Body of pancreas (tissue), 4 donors: ENCODE measurements around the gene C10orf53.

Source experiments
- CTCF ChIP-seq, 7 experiments: fragments of 450-650 bp in 4 of 7; fragments of 200-600 bp in 3 of 7; sonication (generic) in 3 of 7; IDR thresholded peaks; one replicate each; pipeline ENCODE4 v1.5.1; 2016 to 2019; ENCODE audit warnings: antibody characterized with exemption in 7 of 7
- POLR2A ChIP-seq, 3 donors: fragments of 450-650 bp; IDR thresholded peaks; one replicate each; pipeline ENCODE4 v1.6.1; 2016; ENCODE audit warnings: antibody characterized with exemption in 3 of 3, mild to moderate bottlenecking in 2 of 3

GRCh38 chr10:49647554-49647953 is 31.9 kb upstream of the C10orf53 start:
- no peak for TF ChIP-seq CTCF (IDR thresholded peaks at IDR 0.05)
- TF ChIP-seq POLR2A (IDR thresholded peaks at IDR 0.05), result no peak
